ENCODE measurements around the gene XIRP2. TPM values are rescaled to one million over a fixed set of nuclear protein-coding genes. Genes with fewer than 3 reads are reported as not detected.

The XIRP2 gene
- total and polyA plus RNA-seq, 2 of the 8 experiments (the other 6 are each of a cell fraction or from before 2014, with no cell fraction given): 0.11 TPM; not detected in 1

DNA sequence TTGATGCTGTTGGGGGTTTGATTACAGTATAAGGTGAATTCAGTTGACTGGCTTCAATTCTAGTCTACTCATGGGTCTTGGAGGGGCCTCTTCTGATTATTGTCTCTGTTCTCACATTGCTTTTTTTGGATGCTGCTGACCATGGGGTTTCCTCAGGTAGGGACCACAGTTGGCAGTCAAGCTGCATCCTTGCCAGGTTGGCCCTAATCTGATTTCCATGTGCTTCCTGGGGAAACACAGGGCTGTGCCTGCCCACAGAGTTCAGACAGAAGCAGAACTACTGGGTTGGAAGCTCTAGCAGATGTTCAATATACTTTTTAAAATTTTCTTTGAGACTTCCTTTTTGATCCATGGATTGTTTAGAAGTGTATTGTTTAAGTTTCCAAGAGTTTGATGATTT is 227.3 kb downstream of the XIRP2 start (continued):
- TF ChIP-seq PHF8 (conservative IDR thresholded peaks at IDR 0.05; ENCODE audit: low read depth, low read length): no peak

Data from H1 (cell line).